Endothelial cell (in vitro differentiated cells): ENCODE data around the gene SNX15. TPM values are rescaled to one million over a fixed set of nuclear protein-coding genes. Genes with fewer than 3 reads are reported as not detected.

Experiments used
- DNase-seq: peaks from one replicate; pipeline ENCODE4 v3.0.0; 2021; ENCODE audit warnings: low spot score
- H3K27ac Mint-ChIP-seq: one replicate; pipeline ENCODE4 v1.8.0; 2021; ENCODE audit warnings: mixed read lengths, inconsistent platforms; ENCODE audit not compliant: unreplicated experiment
- H3K27me3 Mint-ChIP-seq: one replicate; pipeline ENCODE4 v1.8.0; 2021; ENCODE audit warnings: mild to moderate bottlenecking, moderate library complexity, mixed read lengths, inconsistent platforms; ENCODE audit not compliant: unreplicated experiment
- H3K36me3 Mint-ChIP-seq: one replicate; pipeline ENCODE4 v1.8.0; 2021; ENCODE audit warnings: mild to moderate bottlenecking, low read depth, mixed read lengths, inconsistent platforms; ENCODE audit not compliant: unreplicated experiment
- H3K4me1 Mint-ChIP-seq: one replicate; pipeline ENCODE4 v1.8.0; 2021; ENCODE audit warnings: mild to moderate bottlenecking, mixed read lengths, inconsistent platforms; ENCODE audit not compliant: unreplicated experiment
- H3K4me3 Mint-ChIP-seq: one replicate; pipeline ENCODE4 v1.8.0; 2021; ENCODE audit warnings: mild to moderate bottlenecking, mixed read lengths, inconsistent platforms; ENCODE audit not compliant: unreplicated experiment
- H3K9me3 Mint-ChIP-seq: one replicate; pipeline ENCODE4 v1.8.0; 2021; ENCODE audit warnings: mixed read lengths, inconsistent platforms; ENCODE audit not compliant: unreplicated experiment
- CTCF ChIP-seq: fragments of 200-600 bp; sonication (generic); IDR thresholded peaks from one replicate; pipeline ENCODE4 v1.5.0; 2021; ENCODE audit warnings: antibody characterized with exemption; ENCODE audit not compliant: unreplicated experiment
- total RNA-seq: library from RNA; stranded (reverse); fragmentation: NEBNext Ultra II Directional; extraction: Animal tissue kit (Norgen Biotek cat#: 25700); gene quantifications from one replicate; pipeline ENCODE4 v1.2.1, GENCODE V29; 2021; ENCODE audit not compliant: unreplicated experiment

The SNX15 gene
- total RNA-seq, 1 donor from 2014 or later: 19.4 TPM

DNA sequence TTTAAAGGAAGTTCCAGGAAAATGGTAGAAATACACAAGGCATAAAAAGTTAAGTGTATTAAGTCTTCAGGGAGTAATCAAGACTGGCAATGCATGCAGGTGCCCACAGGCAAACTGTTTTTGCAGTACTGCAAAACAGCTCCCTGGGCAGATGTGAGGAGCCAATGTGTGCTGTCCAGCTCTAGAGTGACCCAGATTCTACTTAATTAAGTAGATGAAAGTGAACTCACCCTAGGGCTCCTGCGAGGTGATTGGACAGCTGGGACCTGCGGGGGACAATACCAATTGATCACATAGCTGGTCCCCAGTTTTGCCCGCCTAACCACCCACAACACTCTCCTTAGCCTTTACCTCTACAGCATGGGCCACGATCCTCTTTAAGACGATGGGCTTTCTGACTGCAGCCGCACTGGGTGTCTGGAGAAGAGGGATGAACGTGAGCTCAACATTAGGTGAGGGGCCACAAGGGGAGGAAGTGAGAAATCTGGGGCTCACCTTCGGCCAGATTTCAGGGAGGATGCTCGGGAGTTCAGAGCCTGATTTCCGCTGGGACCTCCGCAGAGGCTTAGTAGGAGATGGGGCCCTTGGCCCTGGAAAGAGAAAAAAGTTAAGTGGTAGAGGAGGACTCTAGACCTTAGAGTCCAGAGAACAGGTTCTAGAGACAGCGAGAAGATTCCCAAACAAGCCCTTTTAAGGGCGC is 56.0 kb downstream of the SNX15 start:
- no peak for DNase-seq
- peaks cover 9% of the 10 kb centered on the region for H3K36me3 Mint-ChIP-seq

GRCh38 chr11:65083834-65084597 is 56.8 kb downstream of the SNX15 start, which contains the start of the genes CDCA5 and ZFPL1:
Gene CDCA5, minus strand, starts transcription at chr11:65084040. Its CDS starts 62 bp downstream, at chr11:65083978.
Gene ZFPL1, plus strand, starts transcription at chr11:65084222. Its CDS starts 477 bp downstream, at chr11:65084699.
- peaks cover 14% of the 10 kb centered on the region for H3K36me3 Mint-ChIP-seq
- TF ChIP-seq CTCF: no peak
- H3K4me3 Mint-ChIP-seq: peak within 1 kb of the TSS; percentile 98
- peak within 1 kb of the TSS; percentile 93 for H3K27ac Mint-ChIP-seq
- peaks cover 10% of the 10 kb centered on the region for H3K27me3 Mint-ChIP-seq
- H3K9me3 Mint-ChIP-seq: no peaks in the 10 kb centered on the region
- peaks cover 16% of the 10 kb centered on the region for H3K4me1 Mint-ChIP-seq
- DNase-seq: peak; percentile 96

More for the DNA sequence above, 56.0 kb downstream of the SNX15 start:
- H3K27ac Mint-ChIP-seq: peak overlapping the region; percentile 93
- TF ChIP-seq CTCF: no peak
- peaks cover 12% of the 10 kb centered on the region for H3K27me3 Mint-ChIP-seq
- peak overlapping the region; percentile 98 for H3K4me3 Mint-ChIP-seq
- H3K9me3 Mint-ChIP-seq: no peaks in the 10 kb centered on the region
- peaks cover 16% of the 10 kb centered on the region for H3K4me1 Mint-ChIP-seq

DNA sequence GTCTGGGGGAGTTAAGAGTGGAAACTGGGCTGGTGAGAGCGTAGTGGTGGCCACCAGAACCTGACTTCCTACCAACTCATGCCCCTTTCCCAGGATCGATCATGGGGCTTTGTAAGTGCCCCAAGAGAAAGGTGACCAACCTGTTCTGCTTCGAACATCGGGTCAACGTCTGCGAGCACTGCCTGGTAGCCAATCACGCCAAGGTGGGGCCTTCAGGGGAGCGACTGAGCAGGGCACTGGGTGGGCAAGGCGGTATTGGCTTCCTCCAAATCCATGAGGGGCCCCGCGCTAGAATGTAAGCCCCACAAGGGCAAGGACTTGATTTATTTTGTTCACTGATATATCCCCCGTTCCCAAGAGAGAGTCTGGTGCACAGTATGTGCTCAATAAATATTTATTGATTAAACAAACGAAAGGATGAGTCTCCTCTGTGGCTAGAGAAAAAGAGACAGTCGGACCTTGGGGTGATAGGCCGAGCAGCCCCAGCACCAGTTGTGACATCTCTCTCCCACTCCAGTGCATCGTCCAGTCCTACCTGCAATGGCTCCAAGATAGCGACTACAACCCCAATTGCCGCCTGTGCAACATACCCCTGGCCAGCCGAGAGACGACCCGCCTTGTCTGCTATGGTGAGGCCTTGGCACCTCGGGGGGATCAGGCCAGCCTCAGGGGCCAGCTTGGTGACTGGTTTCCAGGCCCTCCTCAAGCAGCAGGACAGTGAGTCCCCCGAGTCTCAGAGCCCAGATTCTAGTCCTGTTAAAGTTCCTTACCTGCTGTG is 57.5 kb downstream of the SNX15 start:
- Mint-ChIP-seq H3K36me3 (peaks cover 14% of the 10 kb centered on the region), H3K4me3 (peak overlapping the region; percentile 98), H3K9me3 (no peaks in the 10 kb centered on the region), H3K27me3 (peaks cover 10% of the 10 kb centered on the region), H3K4me1 (peaks cover 16% of the 10 kb centered on the region), H3K27ac (peak overlapping the region; percentile 87)
- DNase-seq: no peak
- no peak for TF ChIP-seq CTCF

- H3K27me3 Mint-ChIP-seq: peaks cover 10% of the 10 kb centered on the region
- peak overlapping the region; percentile 98 for H3K4me3 Mint-ChIP-seq
- no peak for DNase-seq
- H3K4me1 Mint-ChIP-seq: peaks cover 16% of the 10 kb centered on the region
- H3K9me3 Mint-ChIP-seq: no peaks in the 10 kb centered on the region
- H3K27ac Mint-ChIP-seq: peak overlapping the region; percentile 44
- TF ChIP-seq CTCF: no peak
- peaks cover 14% of the 10 kb centered on the region for H3K36me3 Mint-ChIP-seq
These were observed 58.2 kb downstream of the SNX15 start for GRCh38 chr11:65085446-65085845.
